ENCODE data around the gene SCIN. TPM values are rescaled to one million over a fixed set of nuclear protein-coding genes. Genes with fewer than 3 reads are reported as not detected.

The SCIN gene
- total RNA-seq, 1 donor from 2014 or later = not detected

- peaks cover 40% of the 10 kb centered on the region for H3K4me1 Mint-ChIP-seq (ENCODE audit: low read depth)
- intact Hi-C loops (cut with micrococcal nuclease) = no loop called here
Measured at GRCh38 chr7:12692035-12692434, 121.5 kb downstream of the SCIN start.

GRCh38 chr7:12692479-12693259 is 122.1 kb downstream of the SCIN start:
- H3K9me3 Mint-ChIP-seq = no peaks in the 10 kb centered on the region
- no peak overlapping the region for H3K4me3 Mint-ChIP-seq (ENCODE audit: low read depth)
- intact Hi-C loops (cut with micrococcal nuclease) = no loop called here
- H3K4me1 Mint-ChIP-seq (ENCODE audit: low read depth) = peaks cover 36% of the 10 kb centered on the region
- no peak overlapping the region for H3K27ac Mint-ChIP-seq
- H3K27me3 Mint-ChIP-seq (ENCODE audit: low read depth) = no peaks in the 10 kb centered on the region
- DNase-seq (ENCODE audit: low spot score) = no peak
- H3K36me3 Mint-ChIP-seq (ENCODE audit: low read depth) = peaks cover 17% of the 10 kb centered on the region

More at GRCh38 chr7:12692035-12692434, 121.5 kb downstream of the SCIN start:
- no peak overlapping the region for H3K27ac Mint-ChIP-seq
- no peaks in the 10 kb centered on the region for H3K27me3 Mint-ChIP-seq (ENCODE audit: low read depth)
- no peak overlapping the region for H3K4me3 Mint-ChIP-seq (ENCODE audit: low read depth)
- H3K36me3 Mint-ChIP-seq (ENCODE audit: low read depth) = peaks cover 19% of the 10 kb centered on the region
- no peaks in the 10 kb centered on the region for H3K9me3 Mint-ChIP-seq
- no peak for DNase-seq (ENCODE audit: low spot score)

- no peaks in the 10 kb centered on the region for H3K27me3 Mint-ChIP-seq (ENCODE audit: low read depth)
- H3K36me3 Mint-ChIP-seq (ENCODE audit: low read depth) = peaks cover 4% of the 10 kb centered on the region
Measured at GRCh38 chr7:12694817-12695216, 124.3 kb downstream of the SCIN start.

GRCh38 chr7:12695965-12696364 is 125.4 kb downstream of the SCIN start:
- H3K4me3 Mint-ChIP-seq (ENCODE audit: low read depth) = no peak overlapping the region
- H3K4me1 Mint-ChIP-seq (ENCODE audit: low read depth) = peaks cover 17% of the 10 kb centered on the region
- H3K27me3 Mint-ChIP-seq (ENCODE audit: low read depth) = no peaks in the 10 kb centered on the region
- no peaks in the 10 kb centered on the region for H3K9me3 Mint-ChIP-seq
- DNase-seq (ENCODE audit: low spot score) = no peak
- intact Hi-C loops (cut with micrococcal nuclease) = no loop called here
- no peak overlapping the region for H3K27ac Mint-ChIP-seq
- peaks cover 3% of the 10 kb centered on the region for H3K36me3 Mint-ChIP-seq (ENCODE audit: low read depth)

More at GRCh38 chr7:12694817-12695216, 124.3 kb downstream of the SCIN start:
- no peak overlapping the region for H3K4me3 Mint-ChIP-seq (ENCODE audit: low read depth)
- peaks cover 19% of the 10 kb centered on the region for H3K4me1 Mint-ChIP-seq (ENCODE audit: low read depth)
- no peak overlapping the region for H3K27ac Mint-ChIP-seq
- H3K9me3 Mint-ChIP-seq = no peaks in the 10 kb centered on the region
- DNase-seq (ENCODE audit: low spot score) = no peak
- intact Hi-C loops (cut with micrococcal nuclease) = no loop called here

DNA sequence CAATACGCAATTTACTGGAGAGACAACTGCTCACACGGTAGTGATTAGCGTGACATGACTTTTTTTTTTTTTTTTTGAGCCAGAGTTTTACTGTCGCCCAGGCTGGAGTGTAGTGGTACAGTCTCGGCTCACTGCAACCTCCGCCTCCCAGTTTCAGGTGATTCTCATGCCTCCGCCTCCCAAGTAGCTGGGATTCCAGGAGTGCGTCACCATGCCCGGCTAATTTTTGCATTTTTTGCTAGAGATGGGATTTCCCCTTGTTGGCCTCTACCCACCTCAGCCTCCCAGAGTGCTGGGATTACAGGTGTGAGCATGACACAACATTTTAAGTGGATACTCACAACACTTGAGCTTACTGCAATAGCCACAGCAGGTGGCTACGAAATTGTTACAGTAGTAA is 128.8 kb downstream of the SCIN start:
- no peak overlapping the region for H3K4me3 Mint-ChIP-seq (ENCODE audit: low read depth)
- intact Hi-C loops (cut with micrococcal nuclease) = no loop called here
- H3K27ac Mint-ChIP-seq = no peak overlapping the region
- no peak for DNase-seq (ENCODE audit: low spot score)
- peaks cover 3% of the 10 kb centered on the region for H3K36me3 Mint-ChIP-seq (ENCODE audit: low read depth)
- peaks cover 4% of the 10 kb centered on the region for H3K4me1 Mint-ChIP-seq (ENCODE audit: low read depth)
- H3K27me3 Mint-ChIP-seq (ENCODE audit: low read depth) = no peaks in the 10 kb centered on the region
- peaks cover 6% of the 10 kb centered on the region for H3K9me3 Mint-ChIP-seq

GRCh38 chr7:12701433-12701832 is 130.9 kb downstream of the SCIN start:
- H3K9me3 Mint-ChIP-seq = peaks cover 6% of the 10 kb centered on the region
- H3K4me1 Mint-ChIP-seq (ENCODE audit: low read depth) = no peaks in the 10 kb centered on the region
- H3K36me3 Mint-ChIP-seq (ENCODE audit: low read depth) = no peaks in the 10 kb centered on the region
- intact Hi-C loops (cut with micrococcal nuclease) = no loop called here
- H3K27me3 Mint-ChIP-seq (ENCODE audit: low read depth) = no peaks in the 10 kb centered on the region
- H3K27ac Mint-ChIP-seq = no peak overlapping the region
- no peak for DNase-seq (ENCODE audit: low spot score)
- H3K4me3 Mint-ChIP-seq (ENCODE audit: low read depth) = no peak overlapping the region

DNA sequence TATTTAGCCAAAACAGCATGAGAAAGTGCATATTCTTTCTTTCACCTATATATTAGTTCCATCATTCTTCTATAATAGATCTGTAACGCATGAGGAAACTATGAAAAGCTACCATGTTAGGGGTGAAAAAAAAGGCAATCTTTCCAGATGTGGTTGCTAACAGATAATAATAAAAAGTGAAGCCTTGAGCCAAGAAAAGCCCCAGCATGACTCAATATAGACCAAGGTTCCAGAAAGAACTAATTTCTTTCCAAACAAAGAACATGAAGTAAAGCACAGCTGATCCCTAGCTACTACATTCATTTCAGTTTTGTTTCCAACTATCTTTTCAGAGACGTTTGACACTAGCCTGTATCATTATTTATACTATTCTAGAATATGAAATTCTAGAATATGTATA is 133.4 kb downstream of the SCIN start:
- Mint-ChIP-seq H3K4me3 (ENCODE audit: low read depth) (no peak overlapping the region), H3K9me3 (peaks cover 6% of the 10 kb centered on the region), H3K27me3 (ENCODE audit: low read depth) (no peaks in the 10 kb centered on the region), H3K36me3 (ENCODE audit: low read depth) (no peaks in the 10 kb centered on the region), H3K27ac (no peak overlapping the region), H3K4me1 (ENCODE audit: low read depth) (no peaks in the 10 kb centered on the region)
- intact Hi-C loops (cut with micrococcal nuclease) = no loop called here
- no peak for DNase-seq (ENCODE audit: low spot score)

GRCh38 chr7:12705878-12706277 is 135.4 kb downstream of the SCIN start:
- no peak overlapping the region for H3K4me3 Mint-ChIP-seq (ENCODE audit: low read depth)
- no peak for DNase-seq (ENCODE audit: low spot score)
- intact Hi-C loops (cut with micrococcal nuclease) = no loop called here
- H3K27me3 Mint-ChIP-seq (ENCODE audit: low read depth) = no peaks in the 10 kb centered on the region
- H3K9me3 Mint-ChIP-seq = peaks cover 6% of the 10 kb centered on the region
- H3K27ac Mint-ChIP-seq = no peak overlapping the region
- no peaks in the 10 kb centered on the region for H3K4me1 Mint-ChIP-seq (ENCODE audit: low read depth)
- H3K36me3 Mint-ChIP-seq (ENCODE audit: low read depth) = no peaks in the 10 kb centered on the region

- Mint-ChIP-seq H3K4me1 (ENCODE audit: low read depth) (no peaks in the 10 kb centered on the region), H3K9me3 (no peaks in the 10 kb centered on the region), H3K27ac (no peak overlapping the region), H3K27me3 (ENCODE audit: low read depth) (no peaks in the 10 kb centered on the region), H3K4me3 (ENCODE audit: low read depth) (no peak overlapping the region), H3K36me3 (ENCODE audit: low read depth) (no peaks in the 10 kb centered on the region)
- intact Hi-C loops (cut with micrococcal nuclease) = no loop called here
- DNase-seq (ENCODE audit: low spot score) = no peak
Measured at GRCh38 chr7:12706900-12707536, 136.5 kb downstream of the SCIN start.

GRCh38 chr7:12708314-12708713 is 137.8 kb downstream of the SCIN start:
- Mint-ChIP-seq H3K4me1 (ENCODE audit: low read depth) (no peaks in the 10 kb centered on the region), H3K27ac (no peak overlapping the region), H3K27me3 (ENCODE audit: low read depth) (no peaks in the 10 kb centered on the region), H3K4me3 (ENCODE audit: low read depth) (no peak overlapping the region), H3K36me3 (ENCODE audit: low read depth) (no peaks in the 10 kb centered on the region), H3K9me3 (no peaks in the 10 kb centered on the region)
- no peak for DNase-seq (ENCODE audit: low spot score)
- intact Hi-C loops (cut with micrococcal nuclease) = no loop called here

Other genes starting within 250 kb of the SCIN start
- gene VWDE, start 166.9 kb upstream of the SCIN start, total RNA-seq = 2.9 and 3.2 TPM in 2 replicates
- gene ARL4A, start 116.9 kb downstream of the SCIN start, total RNA-seq = 13.8 and 14.8 TPM in 2 replicates

Data from activated T-helper 2 cell treated with anti-CD3 and anti-CD28 coated beads, Interferon-gamma antibody, Interleukin-2, Interleukin-4, amounts not matched to agents 10 μg/mL and 5 μg/mL and 100 μg/mL, durations not matched to agents 14 hours and 24 hours and 36 hours (primary cell).